Measurements from ENCODE around the gene PGAM5.

DNA sequence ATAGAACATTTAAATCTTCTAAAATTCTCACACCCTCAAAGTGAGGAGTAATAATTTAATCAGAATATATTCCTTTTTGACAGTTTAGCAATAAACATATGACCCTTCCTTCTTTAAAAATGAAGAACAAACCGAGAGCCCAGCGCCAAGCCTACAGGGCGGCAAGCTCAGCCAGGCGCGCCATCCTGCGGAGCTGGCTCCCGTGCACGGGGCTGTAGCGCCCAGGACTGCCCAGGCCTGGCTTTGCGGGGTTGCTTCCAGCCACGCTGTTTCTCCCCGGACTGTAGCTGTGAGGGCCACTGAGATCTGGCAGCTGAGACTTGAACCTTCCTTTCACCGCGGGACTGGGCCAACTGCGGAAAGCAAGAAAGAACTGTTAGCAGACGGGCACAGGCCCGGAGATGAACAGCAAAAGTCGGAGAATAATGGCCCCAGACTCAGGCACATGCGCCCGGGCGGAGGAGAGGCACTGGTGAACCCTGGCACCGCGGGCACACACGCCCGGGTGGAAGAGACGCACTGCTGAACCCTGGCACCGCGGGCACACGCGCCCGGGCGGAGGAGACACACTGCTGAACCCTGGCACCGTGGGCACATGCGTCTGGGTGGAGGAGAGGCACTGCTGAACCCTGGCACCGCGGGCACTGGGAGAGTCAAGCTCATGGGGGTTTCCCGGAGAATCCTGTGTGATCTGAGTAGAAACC, 16.6 kb downstream of the PGAM5 start:
- no peak for TF ChIP-seq EZH2phosphoT487 (IDR thresholded peaks at IDR 0.05; ENCODE audit: insufficient read depth, low read depth)
- no peak for TF ChIP-seq EZH2 (IDR thresholded peaks at IDR 0.05; ENCODE audit: insufficient read depth, poor library complexity, severe bottlenecking)
